ENCODE data around the gene KTN1. TPM values are rescaled to one million over a fixed set of nuclear protein-coding genes. Genes with fewer than 3 reads are reported as not detected.

Gene KTN1
- total and polyA plus RNA-seq, 12 donors: 161 to 293 (median 247) TPM

- DNase-seq: no peak
- Histone ChIP-seq H3K4me3 (no peak overlapping the region), H3K27ac (peak overlapping the region in 4 of 10 donors; percentile 1 to 45 (median 12)), H3K36me3 (peaks cover 0 to 6% (median 0%) of the 10 kb centered on the region in 9 donors), H3K9me3 (peaks cover 0 to 1% (median 0%) of the 10 kb centered on the region in 11 donors), H3K4me1 (peaks cover 4 to 92% (median 59%) of the 10 kb centered on the region in 9 donors), H3K27me3 (no peaks in the 10 kb centered on the region)
- intact Hi-C loops (cut with DNase I): no loop called here
- no peak for TF ChIP-seq CTCF (IDR thresholded peaks at IDR 0.05)
- ATAC-seq: no peak
Observed at GRCh38 chr14:55604488-55604887, 24.5 kb downstream of the KTN1 start.

DNA sequence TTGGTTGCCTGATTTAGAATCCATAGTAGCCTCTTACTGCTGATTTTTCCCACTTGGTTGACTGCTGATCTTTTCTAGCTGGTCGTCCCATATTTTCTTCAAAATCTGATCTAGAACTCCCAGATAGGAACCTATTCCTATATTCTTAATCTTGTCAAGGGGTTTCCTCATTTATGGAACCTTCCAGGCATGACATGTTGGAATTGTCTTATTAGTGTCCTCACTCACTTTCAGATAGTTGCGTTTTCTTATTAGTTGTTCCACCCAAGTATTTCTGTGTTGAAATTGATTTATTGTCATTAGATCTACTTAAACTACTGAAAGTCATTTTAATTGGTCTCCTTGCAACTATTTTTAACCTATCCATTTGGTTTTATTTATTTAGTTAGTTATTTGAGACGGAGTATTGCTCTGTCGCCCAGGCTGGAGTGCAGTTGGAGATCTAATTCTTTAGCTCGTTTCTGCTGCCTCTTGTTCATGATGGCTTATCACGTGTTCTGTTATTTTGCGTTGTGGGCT, 25.0 kb downstream of the KTN1 start:
- H3K27ac ChIP-seq: peak overlapping the region in 1 of 10 donors; percentile 18

GRCh38 chr14:55605793-55606192, 25.8 kb downstream of the KTN1 start:
- Histone ChIP-seq H3K9me3 (no peaks in the 10 kb centered on the region), H3K36me3 (peaks cover 0 to 6% (median 0%) of the 10 kb centered on the region in 9 donors), H3K27me3 (no peaks in the 10 kb centered on the region), H3K4me1 (peaks cover 4 to 98% (median 72%) of the 10 kb centered on the region in 9 donors), H3K27ac (no peak overlapping the region), H3K4me3 (no peak overlapping the region)
- ATAC-seq: no peak
- WGBS, 2 donors: 23 to 31% methylated on average over 1 of the region's 1 CpG
- no peak for DNase-seq
- TF ChIP-seq CTCF (IDR thresholded peaks at IDR 0.05): no peak
- intact Hi-C loops (cut with DNase I): no loop called here

More for the DNA sequence above, 25.0 kb downstream of the KTN1 start:
- no peaks in the 10 kb centered on the region for H3K9me3 ChIP-seq
- WGBS, 2 donors: 78 to 84% methylated on average over 7 of the region's 7 CpGs
- no peak for ATAC-seq
- peaks cover 0 to 6% (median 0%) of the 10 kb centered on the region in 9 donors for H3K36me3 ChIP-seq
- TF ChIP-seq CTCF (IDR thresholded peaks at IDR 0.05): no peak
- H3K27me3 ChIP-seq: no peaks in the 10 kb centered on the region
- peaks cover 4 to 96% (median 64%) of the 10 kb centered on the region in 9 donors for H3K4me1 ChIP-seq
- no peak overlapping the region for H3K4me3 ChIP-seq
- intact Hi-C loops (cut with DNase I): no loop called here
- DNase-seq: no peak

DNA sequence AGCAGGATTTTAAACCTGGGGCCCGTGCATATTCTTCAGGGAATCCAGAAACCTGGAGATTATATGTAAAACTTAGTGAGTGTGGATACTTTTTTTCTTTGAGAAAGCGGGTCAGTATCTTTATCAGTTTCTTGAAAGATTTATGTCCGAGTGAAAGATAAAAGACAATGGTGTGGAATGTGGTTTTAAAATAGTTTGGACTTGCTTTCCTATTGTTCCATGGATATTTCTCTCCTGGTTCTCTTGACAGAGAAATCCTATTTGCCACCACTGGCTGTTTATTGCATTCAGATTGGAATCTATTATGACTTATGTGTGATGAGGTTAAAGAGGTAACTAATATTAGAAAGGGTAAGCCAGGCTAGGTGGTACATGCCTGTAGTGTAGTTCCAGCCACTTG, 27.4 kb downstream of the KTN1 start:
- peaks cover 0 to 5% (median 0%) of the 10 kb centered on the region in 9 donors for H3K36me3 ChIP-seq
- ATAC-seq (peak in 2 of 8 donors; percentile 38), DNase-seq (no peak)
- no peak overlapping the region for H3K4me3 ChIP-seq
- H3K27me3 ChIP-seq: no peaks in the 10 kb centered on the region
- 36 to 51% methylated on average over 3 of the region's 3 CpGs for WGBS, 2 donors
- H3K27ac ChIP-seq: no peak overlapping the region
- no peaks in the 10 kb centered on the region for H3K9me3 ChIP-seq
- no peak for TF ChIP-seq CTCF (IDR thresholded peaks at IDR 0.05)
- H3K4me1 ChIP-seq: peaks cover 4 to 98% (median 72%) of the 10 kb centered on the region in 9 donors
- intact Hi-C loops (cut with DNase I): no loop called here
